ENCODE measurements around the gene MORF4L2.

GRCh38 chrX:103658681-103659433 is 27.6 kb downstream of the MORF4L2 start:
- TF ChIP-seq, protein P1, sequence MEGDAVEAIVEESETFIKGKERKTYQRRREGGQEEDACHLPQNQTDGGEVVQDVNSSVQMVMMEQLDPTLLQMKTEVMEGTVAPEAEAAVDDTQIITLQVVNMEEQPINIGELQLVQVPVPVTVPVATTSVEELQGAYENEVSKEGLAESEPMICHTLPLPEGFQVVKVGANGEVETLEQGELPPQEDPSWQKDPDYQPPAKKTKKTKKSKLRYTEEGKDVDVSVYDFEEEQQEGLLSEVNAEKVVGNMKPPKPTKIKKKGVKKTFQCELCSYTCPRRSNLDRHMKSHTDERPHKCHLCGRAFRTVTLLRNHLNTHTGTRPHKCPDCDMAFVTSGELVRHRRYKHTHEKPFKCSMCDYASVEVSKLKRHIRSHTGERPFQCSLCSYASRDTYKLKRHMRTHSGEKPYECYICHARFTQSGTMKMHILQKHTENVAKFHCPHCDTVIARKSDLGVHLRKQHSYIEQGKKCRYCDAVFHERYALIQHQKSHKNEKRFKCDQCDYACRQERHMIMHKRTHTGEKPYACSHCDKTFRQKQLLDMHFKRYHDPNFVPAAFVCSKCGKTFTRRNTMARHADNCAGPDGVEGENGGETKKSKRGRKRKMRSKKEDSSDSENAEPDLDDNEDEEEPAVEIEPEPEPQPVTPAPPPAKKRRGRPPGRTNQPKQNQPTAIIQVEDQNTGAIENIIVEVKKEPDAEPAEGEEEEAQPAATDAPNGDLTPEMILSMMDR (IDR thresholded peaks at IDR 0.05) = no peak
- no peak for TF ChIP-seq ZFX (IDR thresholded peaks at IDR 0.05; ENCODE audit: borderline replicate concordance)
